Liver (tissue), 3 donors: ENCODE measurements around the gene COMP.

Source experiments
- FOXA2 ChIP-seq: IDR thresholded peaks from 2 replicates; pipeline ENCODE4 v1.6.1; 2016; ENCODE audit warnings: antibody characterized with exemption
- GABPA ChIP-seq, 2 donors: IDR thresholded peaks in 1 of 2; conservative IDR thresholded peaks in 1 of 2; 2 replicates each; pipeline ENCODE4 v1.6.1; 2016; ENCODE audit warnings: antibody characterized with exemption in 2 of 2, mild to moderate bottlenecking in 1 of 2, moderate library complexity in 1 of 2
- JUND ChIP-seq, 2 donors: IDR thresholded peaks; 2 replicates each; pipeline ENCODE4 v1.6.1; 2016; ENCODE audit warnings: antibody characterized with exemption in 2 of 2
- RAD21 ChIP-seq, 2 donors: IDR thresholded peaks; 2 replicates each; pipeline ENCODE4 v1.6.1; 2016; ENCODE audit warnings: antibody characterized with exemption in 2 of 2, mild to moderate bottlenecking in 2 of 2
- SP1 ChIP-seq: IDR thresholded peaks from 2 replicates; pipeline ENCODE4 v1.6.1; 2018; ENCODE audit warnings: antibody characterized with exemption, mild to moderate bottlenecking
- TAF1 ChIP-seq: conservative IDR thresholded peaks from 2 replicates; pipeline ENCODE4 v1.6.1; 2016; ENCODE audit warnings: antibody characterized with exemption, mild to moderate bottlenecking
- TF ChIP-seq, protein P1 (sequence below): fragments of 150-350 bp; IDR thresholded peaks from 2 replicates; pipeline ENCODE4 v1.5.1; 2017; ENCODE audit warnings: improper control_type of control experiment, low read depth, low read length; ENCODE audit not compliant: missing input control
- TF ChIP-seq, protein P2 (sequence below): IDR thresholded peaks from 2 replicates; pipeline ENCODE4 v1.6.1; 2016; ENCODE audit warnings: antibody characterized with exemption, mild to moderate bottlenecking
- TF ChIP-seq, protein P3 (sequence below): IDR thresholded peaks from 2 replicates; pipeline ENCODE4 v1.6.1; 2016; ENCODE audit warnings: antibody characterized with exemption
- TF ChIP-seq, protein P4 (sequence below): IDR thresholded peaks from 2 replicates; pipeline ENCODE4 v1.6.1; 2016; ENCODE audit warnings: antibody characterized with exemption
- donor health status: healthy.
- donor health status: healthy.

DNA sequence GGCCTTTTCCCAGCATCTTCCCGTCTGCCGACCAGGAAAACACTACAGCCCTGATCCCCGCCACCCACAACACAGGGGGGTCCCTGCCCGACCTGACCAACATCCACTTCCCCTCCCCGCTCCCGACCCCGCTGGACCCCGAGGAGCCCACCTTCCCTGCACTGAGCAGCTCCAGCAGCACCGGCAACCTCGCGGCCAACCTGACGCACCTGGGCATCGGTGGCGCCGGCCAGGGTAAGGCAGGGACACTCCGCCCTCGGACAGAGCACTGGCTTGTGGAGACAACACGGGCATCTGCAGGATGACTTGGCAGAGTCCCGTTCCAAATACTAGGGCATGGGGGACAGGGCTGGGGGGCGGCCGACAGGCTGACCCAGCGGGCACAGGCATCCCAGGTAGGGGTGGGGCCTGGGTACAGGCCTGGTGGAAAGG lies 31.1 kb downstream of the COMP start:
- TF ChIP-seq, protein P1, sequence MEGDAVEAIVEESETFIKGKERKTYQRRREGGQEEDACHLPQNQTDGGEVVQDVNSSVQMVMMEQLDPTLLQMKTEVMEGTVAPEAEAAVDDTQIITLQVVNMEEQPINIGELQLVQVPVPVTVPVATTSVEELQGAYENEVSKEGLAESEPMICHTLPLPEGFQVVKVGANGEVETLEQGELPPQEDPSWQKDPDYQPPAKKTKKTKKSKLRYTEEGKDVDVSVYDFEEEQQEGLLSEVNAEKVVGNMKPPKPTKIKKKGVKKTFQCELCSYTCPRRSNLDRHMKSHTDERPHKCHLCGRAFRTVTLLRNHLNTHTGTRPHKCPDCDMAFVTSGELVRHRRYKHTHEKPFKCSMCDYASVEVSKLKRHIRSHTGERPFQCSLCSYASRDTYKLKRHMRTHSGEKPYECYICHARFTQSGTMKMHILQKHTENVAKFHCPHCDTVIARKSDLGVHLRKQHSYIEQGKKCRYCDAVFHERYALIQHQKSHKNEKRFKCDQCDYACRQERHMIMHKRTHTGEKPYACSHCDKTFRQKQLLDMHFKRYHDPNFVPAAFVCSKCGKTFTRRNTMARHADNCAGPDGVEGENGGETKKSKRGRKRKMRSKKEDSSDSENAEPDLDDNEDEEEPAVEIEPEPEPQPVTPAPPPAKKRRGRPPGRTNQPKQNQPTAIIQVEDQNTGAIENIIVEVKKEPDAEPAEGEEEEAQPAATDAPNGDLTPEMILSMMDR: no peak
- TF ChIP-seq, protein P2, sequence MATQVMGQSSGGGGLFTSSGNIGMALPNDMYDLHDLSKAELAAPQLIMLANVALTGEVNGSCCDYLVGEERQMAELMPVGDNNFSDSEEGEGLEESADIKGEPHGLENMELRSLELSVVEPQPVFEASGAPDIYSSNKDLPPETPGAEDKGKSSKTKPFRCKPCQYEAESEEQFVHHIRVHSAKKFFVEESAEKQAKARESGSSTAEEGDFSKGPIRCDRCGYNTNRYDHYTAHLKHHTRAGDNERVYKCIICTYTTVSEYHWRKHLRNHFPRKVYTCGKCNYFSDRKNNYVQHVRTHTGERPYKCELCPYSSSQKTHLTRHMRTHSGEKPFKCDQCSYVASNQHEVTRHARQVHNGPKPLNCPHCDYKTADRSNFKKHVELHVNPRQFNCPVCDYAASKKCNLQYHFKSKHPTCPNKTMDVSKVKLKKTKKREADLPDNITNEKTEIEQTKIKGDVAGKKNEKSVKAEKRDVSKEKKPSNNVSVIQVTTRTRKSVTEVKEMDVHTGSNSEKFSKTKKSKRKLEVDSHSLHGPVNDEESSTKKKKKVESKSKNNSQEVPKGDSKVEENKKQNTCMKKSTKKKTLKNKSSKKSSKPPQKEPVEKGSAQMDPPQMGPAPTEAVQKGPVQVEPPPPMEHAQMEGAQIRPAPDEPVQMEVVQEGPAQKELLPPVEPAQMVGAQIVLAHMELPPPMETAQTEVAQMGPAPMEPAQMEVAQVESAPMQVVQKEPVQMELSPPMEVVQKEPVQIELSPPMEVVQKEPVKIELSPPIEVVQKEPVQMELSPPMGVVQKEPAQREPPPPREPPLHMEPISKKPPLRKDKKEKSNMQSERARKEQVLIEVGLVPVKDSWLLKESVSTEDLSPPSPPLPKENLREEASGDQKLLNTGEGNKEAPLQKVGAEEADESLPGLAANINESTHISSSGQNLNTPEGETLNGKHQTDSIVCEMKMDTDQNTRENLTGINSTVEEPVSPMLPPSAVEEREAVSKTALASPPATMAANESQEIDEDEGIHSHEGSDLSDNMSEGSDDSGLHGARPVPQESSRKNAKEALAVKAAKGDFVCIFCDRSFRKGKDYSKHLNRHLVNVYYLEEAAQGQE: no peak
- TF ChIP-seq, protein P3, sequence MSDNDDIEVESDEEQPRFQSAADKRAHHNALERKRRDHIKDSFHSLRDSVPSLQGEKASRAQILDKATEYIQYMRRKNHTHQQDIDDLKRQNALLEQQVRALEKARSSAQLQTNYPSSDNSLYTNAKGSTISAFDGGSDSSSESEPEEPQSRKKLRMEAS: no peak
- no peak for TF ChIP-seq RAD21 (IDR thresholded peaks at IDR 0.05)
- TF ChIP-seq FOXA2: no peak
- TF ChIP-seq TAF1: no peak
- TF ChIP-seq GABPA (IDR thresholded peaks at IDR 0.05 in 1 of 2, conservative IDR thresholded peaks at IDR 0.05 in 1 of 2): no peak
- no peak for TF ChIP-seq SP1
- TF ChIP-seq JUND (IDR thresholded peaks at IDR 0.05): no peak
- TF ChIP-seq, protein P4, sequence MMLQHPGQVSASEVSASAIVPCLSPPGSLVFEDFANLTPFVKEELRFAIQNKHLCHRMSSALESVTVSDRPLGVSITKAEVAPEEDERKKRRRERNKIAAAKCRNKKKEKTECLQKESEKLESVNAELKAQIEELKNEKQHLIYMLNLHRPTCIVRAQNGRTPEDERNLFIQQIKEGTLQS: no peak
